Psoas muscle (tissue), 8 donors: ENCODE measurements around the gene ALG1. TPM values are rescaled to one million over a fixed set of nuclear protein-coding genes. Genes with fewer than 3 reads are reported as not detected.

Experiments
- ATAC-seq, 4 donors: fragments of 200-7000 bp; cut with Tn5 transposase; one replicate each; pipeline ENCODE4 v1.9.1; 2020; ENCODE audit warnings: moderate library complexity in 3 of 4, mild to moderate bottlenecking in 2 of 4
- DNase-seq, 2 donors: peaks; one replicate each; pipeline ENCODE4 v3.0.0-alpha.2; 2020
- H3K27ac ChIP-seq: fragments of 200-600 bp; one replicate; pipeline ENCODE4 v1.8.0; 2022
- H3K27me3 ChIP-seq, 3 donors: fragments of 200-600 bp in 1 of 3; one replicate each; pipeline versions ENCODE4 v1.6.1 to v1.8.0; 2013 to 2022; ENCODE audit warnings: low read length in 2 of 3, mild to moderate bottlenecking in 2 of 3, moderate library complexity in 1 of 3; ENCODE audit not compliant: insufficient read depth in 3 of 3
- H3K36me3 ChIP-seq, 2 donors: fragments of 200-600 bp in 1 of 2; one replicate each; pipeline versions ENCODE4 v1.6.1 to v1.8.0; 2013 to 2022; ENCODE audit warnings: low read depth in 1 of 2, mild to moderate bottlenecking in 1 of 2, moderate library complexity in 1 of 2; ENCODE audit not compliant: insufficient read depth in 1 of 2
- H3K4me1 ChIP-seq: fragments of 200-600 bp; one replicate; pipeline ENCODE4 v1.8.0; 2022
- H3K4me3 ChIP-seq: fragments of 200-600 bp; one replicate; pipeline ENCODE4 v1.8.0; 2022; ENCODE audit warnings: mild to moderate bottlenecking
- H3K9me3 ChIP-seq: fragments of 200-600 bp; one replicate; pipeline ENCODE4 v1.8.0; 2022
- CTCF ChIP-seq: fragments of 200-600 bp; IDR thresholded peaks from one replicate; pipeline ENCODE4 v1.8.0; 2022; ENCODE audit warnings: antibody characterized with exemption
- WGBS, 3 donors: extraction: QIAGEN DNeasy Blood & Tissue Kit; methylation state at CpG; one replicate each; pipeline versions ENCODE4 v1.1.6 to v1.1.7; 2013; 5-methylcytosine and 5-hydroxymethylcytosine counted together
- intact Hi-C, 2 donors: fragments of 100-400 bp; cut with DNase I; formaldehyde crosslinking; loops; one replicate each; pipeline versions ENCODE4 v1.11.0 to v1.14.2; 2022
- long read RNA-seq, 2 donors: library from polyadenylated mRNA; unstranded; transcript quantifications; one replicate each; pipeline ENCODE4 v2.0.0, GENCODE V29; 2021
- polyA plus RNA-seq, 3 donors: library from polyadenylated mRNA; stranded (reverse); fragments of 200-250 nt; gene quantifications; one replicate each; pipeline ENCODE4 v1.2.3, GENCODE V29; 2013
- total RNA-seq, 4 donors: library from RNA; stranded (reverse); fragmentation: NEBNext Ultra II Directional in 2 of 4; extraction: Animal tissue kit (Norgen Biotek cat#: 25700) in 2 of 4; gene quantifications; one replicate each; pipeline versions ENCODE4 v1.2.1 to v1.2.4, GENCODE V29; 2021 to 2023
- donor health status: healthy with polysubstance abuse.
- donor health status: DM: no; HTN: no; CAD: no; lungs with moderate emphysema.
- donor health status: Bipolar disorder and iron deficiency.
- donor health status: healthy.
- donor health status: DM: yes; HTN: yes; CAD: no.
- donor health status: DM: no; HTN: no; CAD: no.
- donor health status: DM: no; HTN: no; CAD: no.
- donor health status: DM: yes; HTN: yes; CAD: no.

Gene ALG1
- 1 to 10 TPM; 4.9 to 9.3 (median 6.4) TPM for total RNA-seq
- 10 to 100 TPM in 2 of 3 donors, 1 to 10 TPM in 1; 7.3 to 13.1 (median 11.2) TPM for polyA plus RNA-seq
- long read RNA-seq, donor 1, partial matches to known transcripts = 0 of 4 reads
- long read RNA-seq, donor 1, other reads (novel, unspliced or antisense) = 2 of 4 reads
- long read RNA-seq, donor 2, transcript ALG1-201 (13 exons, 2,132 nt) = major isoform, 19 of 24 reads
- long read RNA-seq, donor 2, partial matches to known transcripts = 2 of 24 reads
- long read RNA-seq, donor 2, other reads (novel, unspliced or antisense) = 3 of 24 reads

- intact Hi-C loops = no loop called here
- WGBS, 3 donors = 0 to 1% (median 0%) methylated on average over 53 of the region's 53 CpGs
- Histone ChIP-seq H3K27me3 (no peaks in the 10 kb centered on the region), H3K36me3 (peaks cover 0 to 37% of the 10 kb centered on the region in 2 donors), H3K9me3 (no peaks in the 10 kb centered on the region), H3K4me1 (peaks cover 10% of the 10 kb centered on the region), H3K4me3 (peak within 1 kb of the TSS; percentile 79), H3K27ac (peak within 1 kb of the TSS; percentile 81)
- DNase-seq (peak; percentile 92 to 96), ATAC-seq (peak; percentile 95 to 98 (median 96))
- TF ChIP-seq CTCF = no peak
Observed at GRCh38 chr16:5071681-5072333, at the start of gene ALG1. TSS of gene ALG1 (plus strand) at chr16:5071843. CDS start at chr16:5071850, 7 bp downstream.

DNA sequence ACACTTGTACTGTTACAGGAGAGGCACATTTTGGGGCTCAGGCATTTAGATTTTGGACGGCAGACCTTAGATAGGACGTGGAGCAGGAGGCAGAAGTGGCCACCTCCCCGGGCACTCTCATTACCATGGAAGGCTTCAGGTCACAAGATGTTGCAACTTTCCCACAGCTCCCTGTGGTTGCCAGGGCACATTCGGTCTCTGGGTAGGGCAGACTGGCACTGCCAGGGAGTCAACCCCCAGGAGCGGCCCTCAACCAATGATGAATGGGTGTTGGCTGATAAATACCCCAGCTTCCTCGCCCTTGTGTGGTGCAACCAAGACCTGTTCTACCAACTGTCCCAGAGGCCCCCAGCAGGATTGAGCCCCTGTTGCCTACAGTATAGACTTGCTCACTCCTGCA is 49.1 kb upstream of the ALG1 start:
- intact Hi-C loops = loop anchor here in 1 of 2 donors (10.0 kb wide), 1 partner anchor 258 kb away; the partner anchor contains the start of gene ZNF500

GRCh38 chr16:5024632-5025031 is 47.0 kb upstream of the ALG1 start:
- no peak for DNase-seq
- Histone ChIP-seq H3K27me3 (peaks cover 0 to 3% (median 0%) of the 10 kb centered on the region in 3 donors), H3K4me3 (no peak overlapping the region), H3K27ac (no peak overlapping the region), H3K4me1 (peaks cover 10% of the 10 kb centered on the region), H3K9me3 (no peaks in the 10 kb centered on the region), H3K36me3 (peaks cover 0 to 18% of the 10 kb centered on the region in 2 donors)
- 36 to 51% (median 46%) methylated on average over 4 of the region's 4 CpGs for WGBS, 3 donors
- ATAC-seq = peak; percentile 55 to 80 (median 74)
- TF ChIP-seq CTCF = peak; percentile 39
- intact Hi-C loops = loop anchor here in 1 of 2 donors (10.0 kb wide), 1 partner anchor 260 kb away; the partner anchor contains the start of gene ZNF500

More for the DNA sequence above, 49.1 kb upstream of the ALG1 start:
- peaks cover 10% of the 10 kb centered on the region for H3K4me1 ChIP-seq
- DNase-seq = no peak
- WGBS, 3 donors = 54 to 71% (median 65%) methylated on average over 6 of the region's 6 CpGs
- peak; percentile 38 to 77 (median 58) for ATAC-seq
- no peaks in the 10 kb centered on the region for H3K9me3 ChIP-seq
- H3K27ac ChIP-seq = no peak overlapping the region
- H3K36me3 ChIP-seq = peaks cover 0 to 6% of the 10 kb centered on the region in 2 donors
- H3K27me3 ChIP-seq = peaks cover 0 to 3% (median 0%) of the 10 kb centered on the region in 3 donors
- TF ChIP-seq CTCF = no peak
- no peak overlapping the region for H3K4me3 ChIP-seq

DNA sequence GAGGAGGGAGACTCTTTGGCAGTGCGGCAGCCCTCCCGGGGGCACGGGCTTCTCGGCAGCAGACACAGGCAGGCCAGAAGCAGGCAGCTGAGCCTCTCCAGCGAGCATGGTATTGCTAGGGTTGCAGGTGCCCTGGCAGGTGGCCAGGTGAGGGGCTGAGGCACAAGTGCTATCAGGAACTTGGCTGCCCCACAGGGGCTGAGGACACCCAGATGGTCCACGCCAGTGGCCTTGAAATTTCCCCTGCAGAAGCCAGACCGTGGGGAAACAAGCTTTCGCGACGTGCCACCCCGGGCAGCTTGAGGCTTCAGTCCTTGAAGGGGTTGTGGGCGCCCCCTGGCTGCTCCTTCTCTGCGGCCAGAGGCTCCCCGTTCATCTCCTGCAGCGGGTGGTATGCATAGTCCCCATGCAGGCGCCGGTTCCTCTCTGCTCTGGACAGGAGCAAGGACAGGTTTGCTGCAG is 46.4 kb upstream of the ALG1 start:
- Histone ChIP-seq H3K36me3 (peaks cover 0 to 23% of the 10 kb centered on the region in 2 donors), H3K27ac (no peak overlapping the region), H3K9me3 (no peaks in the 10 kb centered on the region), H3K4me3 (no peak overlapping the region), H3K27me3 (peaks cover 0 to 3% (median 0%) of the 10 kb centered on the region in 3 donors), H3K4me1 (peaks cover 10% of the 10 kb centered on the region)
- intact Hi-C loops = loop anchor here in 1 of 2 donors (10.0 kb wide), 1 partner anchor 260 kb away; the partner anchor contains the start of gene ZNF500
- no peak for DNase-seq
- WGBS, 3 donors = 26 to 28% (median 27%) methylated on average over 17 of the region's 17 CpGs
- TF ChIP-seq CTCF = peak; percentile 21
- peak; percentile 31 to 62 (median 45) for ATAC-seq
